Measurements from ENCODE around the gene EPC2.

- TF ChIP-seq REST (IDR thresholded peaks at IDR 0.05; ENCODE audit: insufficient read depth in 1 of 2, low read depth in 2 of 2, low read length in 2 of 2) (no peak), TAF1 (IDR thresholded peaks at IDR 0.05; ENCODE audit: borderline replicate concordance, insufficient read depth, low read length) (no peak), POLR2AphosphoS5 (IDR thresholded peaks at IDR 0.05; ENCODE audit: low read depth, low read length) (no peak), SIN3A (IDR thresholded peaks at IDR 0.05; ENCODE audit: borderline replicate concordance, insufficient read depth, low read length) (no peak), FOXP2 (optimal IDR thresholded peaks at IDR 0.05; ENCODE audit: borderline replicate concordance, extremely low read depth, extremely low read length, insufficient read depth) (no peak)
Measured at GRCh38 chr2:148699830-148700229, 55.3 kb downstream of the EPC2 start.

Data from PFSK-1 (cell line).